IPS-15b (cell line): Measurements from ENCODE around the gene PAPOLG.

Source experiments
- H3K27me3 ChIP-seq: one replicate; pipeline ENCODE4 v1.6.1; 2013; ENCODE audit warnings: low read length; ENCODE audit not compliant: control insufficient read depth, insufficient read depth
- H3K36me3 ChIP-seq: one replicate; pipeline ENCODE4 v1.6.1; 2013; ENCODE audit warnings: low read length; ENCODE audit not compliant: control insufficient read depth, insufficient read depth
- H3K4me1 ChIP-seq: one replicate; pipeline ENCODE4 v1.6.1; 2013; ENCODE audit warnings: mild to moderate bottlenecking, low read length; ENCODE audit not compliant: control insufficient read depth, insufficient read depth
- H3K4me3 ChIP-seq: one replicate; pipeline ENCODE4 v1.5.1; 2013; ENCODE audit warnings: low read depth, low read length
- H3K9ac ChIP-seq: one replicate; pipeline ENCODE4 v1.6.1; 2013; ENCODE audit warnings: low read depth, mild to moderate bottlenecking, low read length
- H3K9me3 ChIP-seq: one replicate; pipeline ENCODE4 v1.6.1; 2013; ENCODE audit warnings: mild to moderate bottlenecking, low read length; ENCODE audit not compliant: control insufficient read depth, insufficient read depth

The PAPOLG gene

GRCh38 chr2:60847854-60848253 is 91.8 kb downstream of the PAPOLG start:
- Histone ChIP-seq H3K4me3 (no peak overlapping the region), H3K9me3 (no peaks in the 10 kb centered on the region), H3K4me1 (no peaks in the 10 kb centered on the region), H3K9ac (no peak overlapping the region), H3K36me3 (no peaks in the 10 kb centered on the region), H3K27me3 (peaks cover 13% of the 10 kb centered on the region)
